SIG-M5 (cell line): ENCODE results near the gene PPP1R27.
A peak's percentile ranks its signal among the peaks of the same experiment; 100 is the strongest.

Experiments used
- DNase-seq: peaks from one replicate; lab custom pipeline; 2025; lab: John Stamatoyannopoulos, UW

PPP1R27 gene

GRCh38 chr17:81860756-81861568 is 26.1 kb upstream of the PPP1R27 start:
- DNase-seq, result peak; percentile 99

DNA sequence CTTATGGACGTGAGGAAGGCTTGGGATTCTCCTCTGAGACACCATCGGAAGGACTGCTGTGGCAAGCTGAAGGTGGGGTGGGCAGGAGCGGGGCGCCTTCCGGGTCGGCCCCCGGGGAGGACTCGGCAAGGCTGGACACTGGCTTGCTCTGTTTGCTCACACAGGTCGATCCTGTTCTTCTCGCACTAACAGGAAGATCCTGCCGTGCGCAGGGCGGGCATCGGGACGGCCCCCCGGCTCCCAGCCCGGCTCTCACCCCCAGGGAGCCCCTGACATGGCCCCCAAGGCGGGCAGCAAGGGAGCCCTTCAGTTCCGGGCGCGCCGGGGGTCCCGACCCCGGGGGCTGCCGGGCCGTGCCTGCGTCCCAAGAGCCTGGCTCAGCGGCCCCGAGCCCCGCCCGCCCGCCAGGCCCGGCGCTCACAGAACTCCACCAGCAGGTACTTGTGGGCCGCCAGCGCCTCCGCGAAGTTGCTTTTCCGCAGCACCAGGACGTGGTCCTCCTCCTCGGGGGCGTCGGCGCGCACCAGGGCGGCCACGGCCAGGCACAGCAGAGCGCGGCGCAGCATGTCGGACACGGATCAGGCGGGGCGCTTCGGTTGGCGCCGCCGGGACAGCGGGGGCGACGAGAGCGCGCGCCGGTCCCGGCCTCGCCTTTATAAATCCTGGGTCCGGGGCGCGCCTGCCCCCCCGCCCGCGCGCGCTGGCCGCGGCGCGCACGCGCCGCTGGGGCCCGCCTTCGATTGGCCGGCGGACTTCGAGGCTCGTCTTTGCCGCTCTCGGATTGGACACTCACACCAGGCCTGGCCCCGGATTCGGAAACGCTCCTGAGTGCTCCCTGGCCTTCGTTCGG is 25.3 kb upstream of the PPP1R27 start, which contains the start of gene P4HB:
TSS of gene P4HB (minus strand) at position 630 of the 850 bp plus-strand sequence. CDS start at position 566, 64 bp downstream.
- DNase-seq, result no peak

GRCh38 chr17:81858967-81859905 is 24.4 kb upstream of the PPP1R27 start:
- DNase-seq, result no peak

- no peak for DNase-seq
Observed at GRCh38 chr17:81858170-81858966, 23.5 kb upstream of the PPP1R27 start.

DNA sequence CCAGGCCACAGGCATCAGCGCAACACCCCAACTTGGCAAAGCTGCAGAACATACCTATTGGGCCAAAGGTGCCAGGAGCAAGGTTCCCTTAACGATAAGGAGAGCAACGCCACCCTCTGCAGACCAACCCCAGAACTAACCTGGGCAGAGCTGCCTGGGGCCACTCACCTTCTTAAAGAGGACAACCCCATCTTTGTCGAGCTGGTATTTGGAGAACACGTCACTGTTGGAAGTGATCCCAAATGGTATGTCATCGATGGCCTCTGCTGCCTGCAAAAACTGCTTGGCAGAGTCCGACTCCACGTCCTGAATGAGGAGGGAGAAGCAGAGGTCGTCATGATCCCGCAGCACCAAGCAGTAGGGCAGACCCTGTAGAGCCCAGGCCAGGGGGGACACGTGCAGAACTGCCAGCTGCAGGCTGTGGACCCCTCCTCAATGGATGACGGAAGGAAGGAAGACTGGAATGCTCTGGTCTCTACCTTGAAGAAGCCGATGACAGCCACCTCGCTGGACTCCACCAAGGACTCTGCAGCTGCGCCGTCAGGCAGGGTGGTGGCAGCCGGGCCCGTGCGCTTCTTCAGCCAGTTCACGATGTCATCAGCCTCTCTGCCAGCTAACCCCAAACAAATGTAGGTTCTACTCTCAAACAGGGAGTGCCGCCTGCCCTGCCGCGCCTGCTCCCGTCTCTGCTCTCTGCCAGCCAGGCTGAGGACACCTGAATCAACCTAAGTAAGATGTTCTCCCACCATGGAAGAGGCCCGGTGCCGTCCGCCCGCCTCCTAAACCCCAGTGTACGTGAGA is 20.3 kb upstream of the PPP1R27 start:
- no peak for DNase-seq

DNA sequence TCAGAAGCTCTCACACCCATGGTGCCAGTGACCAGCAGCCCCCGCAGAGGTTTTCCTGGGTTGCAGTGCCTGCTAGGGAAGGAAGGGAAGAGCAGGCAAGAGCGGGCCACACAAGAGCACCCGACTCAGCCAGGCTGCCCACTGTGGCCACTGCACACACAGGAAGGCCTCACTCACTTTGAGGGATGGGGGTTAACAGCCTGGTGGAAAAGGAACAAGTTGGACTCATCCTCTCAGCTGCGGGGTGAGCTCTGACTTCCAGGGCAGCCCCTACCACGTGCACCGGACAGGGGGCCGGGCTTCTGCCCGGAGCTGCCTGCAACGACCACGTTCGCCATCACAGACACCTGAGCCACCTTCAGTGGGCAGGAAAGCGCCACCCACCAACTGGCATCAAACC is 17.4 kb upstream of the PPP1R27 start:
- DNase-seq, result no peak

- DNase-seq, result no peak
Observed at GRCh38 chr17:81851423-81851822, 16.6 kb upstream of the PPP1R27 start.

- no peak for DNase-seq
Observed at GRCh38 chr17:81849457-81849856, 14.6 kb upstream of the PPP1R27 start.

GRCh38 chr17:81846743-81847689 is 12.2 kb upstream of the PPP1R27 start:
- no peak for DNase-seq

DNA sequence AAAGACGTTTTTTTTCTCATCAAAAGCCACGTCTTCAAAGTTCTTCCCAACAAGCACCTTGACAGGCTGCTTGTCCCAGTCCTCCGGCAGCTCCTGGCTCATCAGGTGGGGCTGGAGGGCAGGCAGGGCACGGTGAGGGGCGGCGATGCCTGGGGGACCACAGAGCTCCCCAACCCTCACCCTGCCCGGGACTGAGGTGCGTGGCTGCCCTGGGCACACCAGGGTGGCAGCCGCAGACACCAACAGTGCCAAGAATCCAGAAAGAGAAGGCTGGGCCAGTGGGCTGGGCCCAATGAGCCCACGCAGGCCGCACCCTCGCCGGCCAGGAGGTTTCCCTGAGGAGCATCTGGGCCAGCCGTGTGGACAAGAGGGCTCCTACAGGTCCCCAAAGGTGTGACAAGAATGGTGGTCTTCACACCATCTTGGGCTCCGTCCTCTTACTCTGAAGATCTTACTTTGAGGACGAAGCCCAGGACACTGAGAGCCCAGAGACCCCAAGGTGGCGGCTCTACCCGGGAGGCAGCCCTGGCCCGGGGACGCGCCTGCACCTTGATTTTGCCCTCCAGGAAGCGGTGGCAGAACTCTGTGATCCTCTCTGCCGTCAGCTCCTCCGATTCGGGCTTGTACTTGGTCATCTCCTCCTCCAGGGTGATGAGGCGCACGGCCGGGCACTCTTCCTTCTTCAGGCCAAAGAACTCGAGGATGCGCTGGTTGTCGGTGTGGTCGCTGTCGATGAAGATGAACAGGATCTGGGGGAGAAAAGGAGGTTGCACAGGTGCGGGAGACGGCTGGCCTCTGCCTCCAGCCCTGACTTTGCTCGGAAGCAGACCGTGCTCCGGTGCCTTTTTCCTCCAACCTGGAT is 11.3 kb upstream of the PPP1R27 start:
- no peak for DNase-seq

- DNase-seq, result no peak
Observed at GRCh38 chr17:81845361-81845760, 10.5 kb upstream of the PPP1R27 start.

DNA sequence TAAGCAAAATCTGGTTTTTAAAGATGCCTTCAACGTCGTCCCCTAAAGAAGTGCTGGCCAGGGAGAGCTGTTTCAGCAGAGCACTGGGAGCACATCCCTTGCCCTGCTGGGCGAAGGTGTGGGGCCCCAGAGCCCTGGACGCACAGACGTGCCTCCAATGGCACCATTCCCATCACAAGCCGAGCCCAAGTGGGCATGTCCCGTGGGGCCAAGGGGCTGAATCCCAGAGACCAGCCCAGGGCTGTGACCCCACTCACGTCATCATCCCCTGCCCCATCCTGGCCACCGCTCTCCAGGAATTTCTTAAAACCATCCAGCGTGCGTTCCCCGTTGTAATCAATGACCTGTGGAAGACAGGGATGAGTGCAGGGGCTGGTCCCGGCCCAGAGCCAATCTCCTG is 10.0 kb upstream of the PPP1R27 start:
- DNase-seq, result no peak

DNA sequence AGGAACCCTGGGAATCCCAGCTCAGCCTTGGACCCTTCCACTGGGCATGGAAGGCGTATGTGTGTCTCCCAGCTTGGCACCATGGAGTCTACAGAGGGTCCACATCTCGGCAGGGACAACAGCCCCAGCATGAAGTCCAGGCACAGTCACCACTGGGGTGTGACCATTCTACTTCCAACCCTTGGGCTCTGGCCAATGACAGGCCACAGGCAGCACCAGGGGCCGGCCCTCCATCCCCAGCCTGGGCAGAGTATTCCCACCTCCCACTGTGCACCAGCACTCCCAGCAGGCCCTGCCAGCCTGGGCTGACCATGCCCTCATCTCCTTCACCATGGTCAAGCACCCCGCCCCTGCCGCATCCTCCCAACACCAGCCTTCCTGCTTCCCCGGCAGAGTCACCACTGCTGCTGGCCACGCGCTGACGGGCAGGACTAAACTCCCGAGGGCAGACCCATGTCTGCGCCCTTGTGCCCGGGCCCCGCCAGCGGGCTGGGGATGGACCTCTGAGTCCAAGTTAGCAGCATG is 9.5 kb upstream of the PPP1R27 start:
- DNase-seq, result no peak

DNA sequence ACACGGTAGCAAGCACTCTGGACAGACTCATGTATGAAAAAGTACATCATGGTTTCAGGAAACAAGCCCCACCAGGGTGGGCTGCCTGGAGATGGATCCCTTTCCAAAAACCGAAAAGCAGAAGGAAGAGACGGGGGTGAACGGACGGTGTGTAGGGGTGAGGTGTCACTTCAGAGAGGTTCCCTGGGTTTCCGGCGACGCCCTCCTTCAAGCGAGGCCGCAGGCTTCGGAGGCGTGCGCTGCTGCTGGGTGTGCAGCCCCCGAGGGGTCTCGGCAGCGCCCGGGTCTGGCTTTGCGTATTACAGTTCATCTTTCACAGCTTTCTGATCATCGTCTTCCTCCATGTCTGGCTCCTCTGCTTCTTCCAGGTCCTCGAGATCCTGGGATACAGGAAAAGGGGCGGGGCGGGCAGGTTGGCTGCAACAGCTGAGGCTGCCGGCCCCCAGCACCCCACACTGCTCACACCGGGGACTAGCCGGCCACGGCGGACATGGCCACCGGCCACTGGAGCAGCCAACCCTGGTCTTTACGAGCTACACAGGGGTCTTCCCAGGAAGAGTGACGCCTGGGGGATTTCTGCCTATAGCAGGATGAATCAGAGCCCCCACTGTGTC is 9.0 kb upstream of the PPP1R27 start:
- DNase-seq, result no peak

GRCh38 chr17:81842725-81843504 is 8.1 kb upstream of the PPP1R27 start:
- no peak for DNase-seq

GRCh38 chr17:81842378-81842724 is 7.5 kb upstream of the PPP1R27 start:
- no peak for DNase-seq

DNA sequence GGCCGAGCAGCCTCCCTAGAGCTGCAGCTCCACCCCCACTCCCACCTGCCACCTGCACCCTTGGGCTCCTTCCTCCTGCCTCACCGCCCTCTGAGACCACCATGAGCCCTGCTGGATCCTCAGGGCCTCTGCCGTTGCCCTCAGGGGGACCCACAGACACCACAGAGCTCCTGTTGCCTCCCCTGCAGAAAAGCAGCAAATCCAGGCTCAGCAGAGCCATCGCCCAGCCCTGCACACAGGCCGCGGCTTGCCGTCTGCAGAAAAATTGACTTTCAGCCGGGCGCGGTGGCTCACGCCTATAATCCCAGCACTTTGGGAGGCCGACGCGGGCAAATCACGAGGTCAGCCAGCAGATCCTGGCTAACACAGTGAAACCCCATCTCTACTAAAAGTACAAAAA is 7.0 kb upstream of the PPP1R27 start:
- DNase-seq, result no peak
